Bronchial epithelial cell (primary cell): ENCODE results near the gene PRKAG1. TPM values are rescaled to one million over a fixed set of nuclear protein-coding genes. Genes with fewer than 3 reads are reported as not detected.

Experiments used
- DNase-seq: peaks from one replicate; pipeline ENCODE4 v3.0.0-alpha.2; 2010; ENCODE audit warnings: low read depth
- FAIRE-seq: peaks from 2 replicates; lab custom pipeline; 2011; peaks lifted over from hg19 to GRCh38; lab: Jason Lieb, UNC
- H3K27me3 ChIP-seq: 2 replicates; pipeline ENCODE4 v1.5.1; 2011; ENCODE audit warnings: low read length; ENCODE audit not compliant: control insufficient read depth, insufficient read depth
- H3K36me3 ChIP-seq: 2 replicates; pipeline ENCODE4 v1.5.1; 2011; ENCODE audit warnings: low read length; ENCODE audit not compliant: control insufficient read depth, insufficient read depth
- H3K4me3 ChIP-seq: 2 replicates; pipeline ENCODE4 v1.5.1; 2011; ENCODE audit warnings: mild to moderate bottlenecking, low read depth, low read length, control low read depth
- CTCF ChIP-seq: IDR thresholded peaks from 2 replicates; pipeline ENCODE4 v1.5.1; 2011; ENCODE audit warnings: mild to moderate bottlenecking, moderate library complexity, low read length, control low read depth, inconsistent platforms; ENCODE audit not compliant: insufficient read depth, severe bottlenecking
- total RNA-seq: library from RNA; depleted of rRNA; stranded (reverse); fragments of >200 nt; gene quantifications from 2 replicates; pipeline ENCODE4 v1.2.1, GENCODE V29; 2014

Gene PRKAG1
- total RNA-seq, 1 donor from 2014 or later, result 93.7 TPM

GRCh38 chr12:49050507-49051372 is 32.2 kb upstream of the PRKAG1 start:
- peaks cover 72% of the 10 kb centered on the region for H3K36me3 ChIP-seq
- no peak for TF ChIP-seq CTCF
- DNase-seq (no peak), FAIRE-seq (no peak)
- H3K4me3 ChIP-seq, result no peak overlapping the region
- H3K27me3 ChIP-seq, result no peaks in the 10 kb centered on the region

GRCh38 chr12:49049566-49050224 is 31.1 kb upstream of the PRKAG1 start:
- FAIRE-seq, result no peak
- H3K4me3 ChIP-seq, result no peak overlapping the region
- DNase-seq, result peak; percentile 39
- no peaks in the 10 kb centered on the region for H3K27me3 ChIP-seq
- peaks cover 76% of the 10 kb centered on the region for H3K36me3 ChIP-seq
- TF ChIP-seq CTCF, result no peak

GRCh38 chr12:49048953-49049352 is 30.4 kb upstream of the PRKAG1 start:
- Histone ChIP-seq H3K4me3 (no peak overlapping the region), H3K36me3 (peaks cover 75% of the 10 kb centered on the region), H3K27me3 (no peaks in the 10 kb centered on the region)
- TF ChIP-seq CTCF, result no peak
- FAIRE-seq (peak; percentile 73), DNase-seq (no peak)

- H3K4me3 ChIP-seq, result no peak overlapping the region
- H3K27me3 ChIP-seq, result no peaks in the 10 kb centered on the region
- TF ChIP-seq CTCF, result no peak
- H3K36me3 ChIP-seq, result peaks cover 75% of the 10 kb centered on the region
- FAIRE-seq (no peak), DNase-seq (no peak)
Observed at GRCh38 chr12:49046129-49046895, 27.7 kb upstream of the PRKAG1 start.

GRCh38 chr12:49044660-49045059 is 26.1 kb upstream of the PRKAG1 start:
- DNase-seq (no peak), FAIRE-seq (peak; percentile 90)
- no peaks in the 10 kb centered on the region for H3K27me3 ChIP-seq
- H3K36me3 ChIP-seq, result peaks cover 65% of the 10 kb centered on the region
- no peak overlapping the region for H3K4me3 ChIP-seq
- no peak for TF ChIP-seq CTCF
